NCI-H1048 (cell line): ENCODE results near the gene TNF.

ENCODE experiments used
- DNase-seq: peaks from one replicate; lab custom pipeline; 2025; lab: John Stamatoyannopoulos, UW

Gene TNF

DNA sequence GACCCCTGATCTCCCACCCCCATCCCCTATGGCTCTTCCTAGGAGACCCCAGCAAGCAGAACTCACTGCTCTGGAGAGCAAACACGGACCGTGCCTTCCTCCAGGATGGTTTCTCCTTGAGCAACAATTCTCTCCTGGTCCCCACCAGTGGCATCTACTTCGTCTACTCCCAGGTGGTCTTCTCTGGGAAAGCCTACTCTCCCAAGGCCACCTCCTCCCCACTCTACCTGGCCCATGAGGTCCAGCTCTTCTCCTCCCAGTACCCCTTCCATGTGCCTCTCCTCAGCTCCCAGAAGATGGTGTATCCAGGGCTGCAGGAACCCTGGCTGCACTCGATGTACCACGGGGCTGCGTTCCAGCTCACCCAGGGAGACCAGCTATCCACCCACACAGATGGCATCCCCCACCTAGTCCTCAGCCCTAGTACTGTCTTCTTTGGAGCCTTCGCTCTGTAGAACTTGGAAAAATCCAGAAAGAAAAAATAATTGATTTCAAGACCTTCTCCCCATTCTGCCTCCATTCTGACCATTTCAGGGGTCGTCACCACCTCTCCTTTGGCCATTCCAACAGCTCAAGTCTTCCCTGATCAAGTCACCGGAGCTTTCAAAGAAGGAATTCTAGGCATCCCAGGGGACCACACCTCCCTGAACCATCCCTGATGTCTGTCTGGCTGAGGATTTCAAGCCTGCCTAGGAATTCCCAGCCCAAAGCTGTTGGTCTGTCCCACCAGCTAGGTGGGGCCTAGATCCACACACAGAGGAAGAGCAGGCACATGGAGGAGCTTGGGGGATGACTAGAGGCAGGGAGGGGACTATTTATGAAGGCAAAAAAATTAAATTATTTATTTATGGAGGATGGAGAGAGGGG is 1.9 kb upstream of the TNF start:
- DNase-seq = no peak

DNA sequence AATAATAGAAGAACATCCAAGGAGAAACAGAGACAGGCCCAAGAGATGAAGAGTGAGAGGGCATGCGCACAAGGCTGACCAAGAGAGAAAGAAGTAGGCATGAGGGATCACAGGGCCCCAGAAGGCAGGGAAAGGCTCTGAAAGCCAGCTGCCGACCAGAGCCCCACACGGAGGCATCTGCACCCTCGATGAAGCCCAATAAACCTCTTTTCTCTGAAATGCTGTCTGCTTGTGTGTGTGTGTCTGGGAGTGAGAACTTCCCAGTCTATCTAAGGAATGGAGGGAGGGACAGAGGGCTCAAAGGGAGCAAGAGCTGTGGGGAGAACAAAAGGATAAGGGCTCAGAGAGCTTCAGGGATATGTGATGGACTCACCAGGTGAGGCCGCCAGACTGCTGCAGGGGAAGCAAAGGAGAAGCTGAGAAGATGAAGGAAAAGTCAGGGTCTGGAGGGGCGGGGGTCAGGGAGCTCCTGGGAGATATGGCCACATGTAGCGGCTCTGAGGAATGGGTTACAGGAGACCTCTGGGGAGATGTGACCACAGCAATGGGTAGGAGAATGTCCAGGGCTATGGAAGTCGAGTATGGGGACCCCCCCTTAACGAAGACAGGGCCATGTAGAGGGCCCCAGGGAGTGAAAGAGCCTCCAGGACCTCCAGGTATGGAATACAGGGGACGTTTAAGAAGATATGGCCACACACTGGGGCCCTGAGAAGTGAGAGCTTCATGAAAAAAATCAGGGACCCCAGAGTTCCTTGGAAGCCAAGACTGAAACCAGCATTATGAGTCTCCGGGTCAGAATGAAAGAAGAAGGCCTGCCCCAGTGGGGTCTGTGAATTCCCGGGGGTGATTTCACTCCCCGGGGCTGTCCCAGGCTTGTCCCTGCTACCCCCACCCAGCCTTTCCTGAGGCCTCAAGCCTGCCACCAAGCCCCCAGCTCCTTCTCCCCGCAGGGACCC is 981 bp upstream of the TNF start:
- DNase-seq = no peak

DNA sequence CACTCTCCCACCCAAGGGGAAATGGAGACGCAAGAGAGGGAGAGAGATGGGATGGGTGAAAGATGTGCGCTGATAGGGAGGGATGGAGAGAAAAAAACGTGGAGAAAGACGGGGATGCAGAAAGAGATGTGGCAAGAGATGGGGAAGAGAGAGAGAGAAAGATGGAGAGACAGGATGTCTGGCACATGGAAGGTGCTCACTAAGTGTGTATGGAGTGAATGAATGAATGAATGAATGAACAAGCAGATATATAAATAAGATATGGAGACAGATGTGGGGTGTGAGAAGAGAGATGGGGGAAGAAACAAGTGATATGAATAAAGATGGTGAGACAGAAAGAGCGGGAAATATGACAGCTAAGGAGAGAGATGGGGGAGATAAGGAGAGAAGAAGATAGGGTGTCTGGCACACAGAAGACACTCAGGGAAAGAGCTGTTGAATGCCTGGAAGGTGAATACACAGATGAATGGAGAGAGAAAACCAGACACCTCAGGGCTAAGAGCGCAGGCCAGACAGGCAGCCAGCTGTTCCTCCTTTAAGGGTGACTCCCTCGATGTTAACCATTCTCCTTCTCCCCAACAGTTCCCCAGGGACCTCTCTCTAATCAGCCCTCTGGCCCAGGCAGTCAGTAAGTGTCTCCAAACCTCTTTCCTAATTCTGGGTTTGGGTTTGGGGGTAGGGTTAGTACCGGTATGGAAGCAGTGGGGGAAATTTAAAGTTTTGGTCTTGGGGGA is 754 bp downstream of the TNF start:
- DNase-seq = no peak

DNA sequence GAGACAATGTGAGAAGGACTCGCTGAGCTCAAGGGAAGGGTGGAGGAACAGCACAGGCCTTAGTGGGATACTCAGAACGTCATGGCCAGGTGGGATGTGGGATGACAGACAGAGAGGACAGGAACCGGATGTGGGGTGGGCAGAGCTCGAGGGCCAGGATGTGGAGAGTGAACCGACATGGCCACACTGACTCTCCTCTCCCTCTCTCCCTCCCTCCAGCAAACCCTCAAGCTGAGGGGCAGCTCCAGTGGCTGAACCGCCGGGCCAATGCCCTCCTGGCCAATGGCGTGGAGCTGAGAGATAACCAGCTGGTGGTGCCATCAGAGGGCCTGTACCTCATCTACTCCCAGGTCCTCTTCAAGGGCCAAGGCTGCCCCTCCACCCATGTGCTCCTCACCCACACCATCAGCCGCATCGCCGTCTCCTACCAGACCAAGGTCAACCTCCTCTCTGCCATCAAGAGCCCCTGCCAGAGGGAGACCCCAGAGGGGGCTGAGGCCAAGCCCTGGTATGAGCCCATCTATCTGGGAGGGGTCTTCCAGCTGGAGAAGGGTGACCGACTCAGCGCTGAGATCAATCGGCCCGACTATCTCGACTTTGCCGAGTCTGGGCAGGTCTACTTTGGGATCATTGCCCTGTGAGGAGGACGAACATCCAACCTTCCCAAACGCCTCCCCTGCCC is 1.7 kb downstream of the TNF start:
- DNase-seq = no peak

DNA sequence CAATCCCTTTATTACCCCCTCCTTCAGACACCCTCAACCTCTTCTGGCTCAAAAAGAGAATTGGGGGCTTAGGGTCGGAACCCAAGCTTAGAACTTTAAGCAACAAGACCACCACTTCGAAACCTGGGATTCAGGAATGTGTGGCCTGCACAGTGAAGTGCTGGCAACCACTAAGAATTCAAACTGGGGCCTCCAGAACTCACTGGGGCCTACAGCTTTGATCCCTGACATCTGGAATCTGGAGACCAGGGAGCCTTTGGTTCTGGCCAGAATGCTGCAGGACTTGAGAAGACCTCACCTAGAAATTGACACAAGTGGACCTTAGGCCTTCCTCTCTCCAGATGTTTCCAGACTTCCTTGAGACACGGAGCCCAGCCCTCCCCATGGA is 2.2 kb downstream of the TNF start:
- no peak for DNase-seq

DNA sequence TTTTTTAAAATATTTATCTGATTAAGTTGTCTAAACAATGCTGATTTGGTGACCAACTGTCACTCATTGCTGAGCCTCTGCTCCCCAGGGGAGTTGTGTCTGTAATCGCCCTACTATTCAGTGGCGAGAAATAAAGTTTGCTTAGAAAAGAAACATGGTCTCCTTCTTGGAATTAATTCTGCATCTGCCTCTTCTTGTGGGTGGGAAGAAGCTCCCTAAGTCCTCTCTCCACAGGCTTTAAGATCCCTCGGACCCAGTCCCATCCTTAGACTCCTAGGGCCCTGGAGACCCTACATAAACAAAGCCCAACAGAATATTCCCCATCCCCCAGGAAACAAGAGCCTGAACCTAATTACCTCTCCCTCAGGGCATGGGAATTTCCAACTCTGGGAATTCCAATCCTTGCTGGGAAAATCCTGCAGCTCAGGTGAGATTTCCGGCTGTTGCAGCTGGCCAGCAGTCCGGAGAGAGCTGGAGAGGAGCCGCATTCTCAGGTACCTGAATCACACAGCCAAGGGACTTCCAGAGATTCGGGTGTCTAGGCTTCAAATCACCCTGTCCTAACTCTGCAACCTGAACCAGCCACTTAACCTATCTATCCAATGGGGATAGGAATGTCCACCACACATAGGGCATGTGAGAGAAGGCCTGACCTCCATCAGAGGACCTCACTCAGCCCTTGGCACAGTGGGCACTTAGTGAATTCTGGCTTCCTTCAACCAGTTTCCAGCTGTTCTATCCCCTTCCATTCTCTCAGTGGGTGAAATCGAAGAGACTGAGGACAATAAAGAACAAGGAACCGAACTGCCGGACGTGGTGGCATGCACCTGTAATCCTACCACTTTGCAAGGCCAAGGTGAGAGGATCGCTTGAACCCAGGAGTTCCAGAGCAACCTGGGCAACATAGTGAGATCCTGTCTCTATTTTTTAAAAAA is 3.1 kb downstream of the TNF start:
- DNase-seq = no peak

DNA sequence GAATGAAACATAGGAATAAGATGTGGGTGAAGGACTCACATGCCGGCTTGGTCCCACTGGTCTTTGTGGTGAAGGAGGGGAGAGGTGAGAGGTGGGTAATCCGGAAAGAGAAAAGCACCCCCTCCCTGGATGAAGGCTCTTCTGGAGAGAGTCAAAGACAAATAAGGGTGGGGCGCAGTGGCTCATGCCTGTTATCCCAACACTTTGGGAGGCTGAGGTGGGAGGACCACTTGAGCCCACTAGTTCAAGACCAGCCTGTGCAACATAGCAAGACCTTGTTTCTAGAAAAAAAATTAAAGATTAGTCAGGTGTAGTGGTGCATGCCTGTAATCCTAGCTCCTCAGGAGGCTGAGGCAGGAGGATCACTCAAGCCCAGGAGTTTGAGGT is 3.7 kb downstream of the TNF start:
- DNase-seq = no peak

DNA sequence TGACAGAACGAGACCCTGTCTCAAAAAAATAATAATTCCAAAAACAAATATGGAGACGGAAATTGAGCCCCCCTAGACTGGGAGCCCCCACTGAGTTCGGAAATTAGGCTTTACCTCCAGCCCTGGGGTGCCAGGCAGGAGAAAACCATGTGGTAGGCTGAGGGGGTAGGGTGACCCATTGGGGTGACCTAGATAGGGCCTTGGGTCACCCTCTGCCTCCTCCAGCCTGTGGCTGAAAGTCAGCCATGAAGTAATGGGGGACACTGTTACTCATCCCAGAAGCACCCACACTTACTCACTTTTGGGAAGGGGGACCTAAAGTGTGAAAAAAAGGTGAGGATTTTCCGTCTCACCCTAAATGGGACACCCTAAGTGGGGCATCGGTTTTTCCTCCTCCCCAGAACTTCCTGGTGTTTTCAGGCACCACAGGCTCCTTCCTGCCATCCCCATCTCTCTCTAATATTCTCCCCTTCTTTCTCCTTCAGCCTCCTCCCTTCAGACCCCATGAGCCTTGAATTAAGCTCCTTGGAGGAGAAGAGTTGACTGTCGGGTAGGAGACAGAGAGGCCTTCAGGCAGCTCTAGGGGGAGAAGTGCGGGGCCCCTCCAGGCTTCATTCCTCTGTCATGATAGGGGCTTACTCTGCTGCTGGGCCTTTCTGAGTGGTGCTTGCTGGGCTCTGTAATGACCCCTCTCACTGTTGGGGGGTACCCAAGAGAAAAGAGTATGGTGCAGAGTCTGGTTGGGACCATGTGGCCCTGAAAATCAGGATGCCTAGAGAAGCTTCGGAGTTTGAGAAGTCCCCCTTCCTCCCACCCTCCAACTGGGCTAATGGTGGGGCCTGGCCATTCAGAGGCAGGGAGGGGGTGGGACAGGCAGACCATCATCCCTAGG is 4.4 kb downstream of the TNF start:
- no peak for DNase-seq

DNA sequence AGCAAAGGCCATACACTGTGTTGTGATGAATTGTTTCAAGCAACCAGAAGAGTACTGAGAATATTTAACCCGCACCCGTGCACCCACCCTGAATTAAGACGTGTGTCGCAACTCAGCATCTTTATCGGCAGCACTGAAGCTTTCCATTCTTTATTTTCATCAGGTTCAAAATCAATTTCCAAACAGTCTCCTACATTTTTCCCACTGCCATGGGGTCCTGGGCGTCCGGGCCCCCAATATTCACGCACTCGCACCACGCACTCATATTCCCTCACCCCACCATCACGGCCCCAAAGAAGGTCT is 5.0 kb downstream of the TNF start:
- DNase-seq = no peak

DNA sequence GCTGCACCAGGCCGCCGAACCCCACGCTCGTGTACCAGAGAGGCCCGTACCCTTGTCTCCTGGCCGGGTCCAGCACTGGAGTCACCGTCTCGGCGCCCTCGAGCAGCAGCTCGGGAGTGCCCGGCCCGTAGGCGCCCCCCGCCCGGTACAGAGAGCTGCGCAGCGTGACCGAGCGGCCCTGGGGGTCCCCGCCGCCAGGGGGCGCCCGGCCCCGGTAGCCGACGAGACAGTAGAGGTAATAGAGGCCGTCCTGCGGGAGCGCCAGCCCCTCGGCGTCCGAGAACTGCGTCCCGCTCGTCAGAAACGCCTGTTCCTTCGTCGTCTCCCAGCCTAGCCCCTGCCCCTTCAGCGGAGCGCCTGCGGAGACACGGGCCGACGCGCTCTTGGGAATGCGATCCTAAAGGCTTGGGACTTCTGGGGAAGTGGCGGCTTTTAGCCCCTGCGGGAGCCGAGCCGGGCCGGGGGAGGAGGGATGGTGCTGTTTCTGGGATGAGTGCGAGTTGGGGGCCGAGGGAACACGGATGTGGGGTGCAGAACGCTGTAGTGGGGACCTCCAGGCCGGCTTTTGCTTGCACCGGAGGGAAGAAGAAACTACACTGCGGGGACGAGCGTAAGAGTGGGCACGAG is 5.6 kb downstream of the TNF start:
- peak; percentile 69 for DNase-seq

DNA sequence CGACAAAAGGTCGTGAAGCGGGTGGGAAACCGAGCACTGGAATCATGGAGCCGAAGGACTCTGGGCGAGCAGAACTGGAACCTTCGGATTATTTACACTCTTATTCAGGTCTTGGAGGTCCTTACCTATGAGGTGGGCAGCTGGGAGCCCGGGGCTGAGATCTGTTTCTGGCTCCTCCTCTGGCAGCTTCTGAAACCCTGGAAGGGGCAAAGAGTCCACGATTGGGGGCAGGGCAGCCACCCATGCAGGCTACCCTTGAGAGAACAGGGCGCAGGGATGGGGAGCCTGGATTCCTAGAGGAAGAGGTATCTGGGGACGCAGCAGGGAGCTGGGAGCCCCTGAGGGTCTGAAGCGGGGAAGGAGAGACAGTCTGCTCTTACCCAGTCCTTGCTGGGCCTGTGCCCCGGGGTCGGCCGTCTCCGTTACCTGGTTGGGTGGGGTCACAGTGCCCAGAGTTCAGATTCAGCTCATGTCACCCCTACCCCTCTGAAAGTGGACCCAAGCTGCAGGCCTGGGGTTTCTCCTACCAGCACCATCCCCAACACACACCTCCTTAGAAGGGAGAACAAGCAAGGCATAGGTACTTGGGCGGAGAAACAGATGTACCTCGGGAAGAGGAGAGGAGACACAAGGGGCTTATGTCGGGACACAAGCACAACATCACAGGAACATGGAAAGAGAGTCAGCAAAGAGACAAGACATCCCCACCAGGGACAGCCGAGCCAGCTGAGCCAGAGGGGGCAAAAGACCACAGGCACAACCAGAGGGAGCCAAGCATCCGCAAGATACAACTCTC is 6.3 kb downstream of the TNF start:
- no peak for DNase-seq

DNA sequence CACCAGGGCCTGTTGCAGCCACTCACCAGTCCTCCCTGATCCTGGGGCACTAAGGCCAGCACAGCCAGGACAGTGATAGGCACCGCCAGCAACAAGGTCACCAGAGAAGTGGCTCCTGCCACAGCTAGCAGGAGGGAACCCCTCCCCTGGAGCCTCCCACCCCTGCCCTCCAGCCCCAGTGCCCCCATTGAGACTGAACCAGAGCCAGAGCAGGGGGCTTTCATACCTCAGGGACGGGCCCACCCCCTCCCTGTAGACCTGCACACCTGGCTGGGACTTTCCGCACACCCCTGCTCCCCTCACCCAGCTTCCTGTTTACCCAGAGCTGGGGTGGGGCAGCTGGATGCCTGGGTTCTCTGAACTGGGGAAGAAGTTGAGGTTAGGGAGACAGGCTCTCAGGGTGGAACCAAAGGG is 6.9 kb downstream of the TNF start, which contains the start of gene LTB:
LTB (minus strand) TSS at position 195 of the 414 bp plus-strand sequence; CDS start at position 188, 7 bp downstream.
- DNase-seq = no peak

DNA sequence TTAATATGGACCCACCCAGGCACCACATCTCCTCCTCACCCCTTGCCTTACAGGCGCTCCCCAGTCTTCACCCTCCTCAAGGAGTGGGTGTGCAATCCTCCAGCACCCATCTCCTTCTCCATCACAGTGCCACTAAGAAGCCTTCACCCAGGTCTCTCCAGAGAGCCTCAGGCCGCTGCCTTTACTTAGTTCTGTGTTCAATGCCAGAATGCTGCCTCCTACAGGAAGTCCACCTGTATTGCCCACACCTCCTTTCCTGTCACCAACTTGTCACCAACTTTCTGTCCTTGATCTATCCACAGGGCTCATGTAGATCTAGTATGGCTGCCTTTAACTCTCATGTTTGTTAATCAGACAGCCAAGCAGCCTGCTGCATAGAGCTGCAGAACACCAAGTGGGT is 10.1 kb downstream of the TNF start:
- no peak for DNase-seq

DNA sequence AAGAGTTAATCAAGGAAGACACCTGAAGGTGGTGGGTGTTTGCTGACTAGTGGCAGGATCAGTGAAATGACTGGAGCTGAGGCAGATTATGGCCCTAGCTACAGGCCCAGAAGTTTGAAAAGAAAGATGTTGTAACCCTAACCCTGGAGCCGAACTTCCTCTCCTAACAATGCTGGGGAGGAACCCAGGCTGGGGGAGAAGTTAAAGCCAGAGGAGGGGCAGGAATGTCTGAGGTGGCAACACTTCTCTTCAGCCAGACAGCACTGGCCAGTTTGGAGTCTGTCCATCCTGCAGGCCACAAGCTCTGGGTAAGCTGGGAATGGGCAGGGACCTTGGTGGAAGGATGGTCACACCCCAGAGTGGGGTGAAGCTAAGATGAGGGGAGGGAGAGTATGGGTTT is 10.6 kb downstream of the TNF start, which contains the start of gene LST1:
LST1 (plus strand) TSS at position 270 of the 400 bp plus-strand sequence. CDS start 1,023 bp downstream, outside the sequence.
- no peak for DNase-seq

DNA sequence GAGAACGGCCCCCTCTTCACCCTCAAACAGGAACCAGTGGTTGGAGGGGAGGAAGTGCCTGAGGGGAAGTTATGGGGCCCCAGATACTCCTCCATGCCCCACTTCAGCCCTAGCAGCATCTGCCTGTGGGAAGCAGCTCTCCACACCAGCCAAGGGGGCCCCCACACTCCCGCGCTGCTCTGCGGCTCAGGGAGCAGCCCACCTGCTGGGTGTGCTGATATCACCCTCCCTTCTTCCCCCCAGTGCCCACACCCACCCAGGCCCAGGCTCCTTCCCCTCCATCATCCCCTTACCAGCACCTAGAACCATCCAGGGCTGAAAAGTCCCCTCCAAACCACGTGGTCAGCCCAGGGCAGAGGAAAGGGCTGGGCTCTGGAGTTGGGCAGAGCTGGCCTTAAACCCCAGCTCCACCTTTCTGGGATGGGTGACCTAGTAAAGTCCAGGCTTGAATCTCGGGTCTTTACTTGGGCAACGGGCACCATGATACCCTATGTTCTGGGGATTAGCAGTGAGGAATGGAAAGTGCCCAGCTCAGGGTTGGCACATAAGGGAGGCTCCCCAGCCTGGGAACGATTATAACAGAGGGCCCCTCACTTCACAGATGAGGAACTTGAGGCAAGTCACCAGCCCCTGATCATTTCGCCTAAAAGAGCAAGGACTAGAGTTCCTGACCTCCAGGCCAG is 11.4 kb downstream of the TNF start:
- DNase-seq = no peak

DNA sequence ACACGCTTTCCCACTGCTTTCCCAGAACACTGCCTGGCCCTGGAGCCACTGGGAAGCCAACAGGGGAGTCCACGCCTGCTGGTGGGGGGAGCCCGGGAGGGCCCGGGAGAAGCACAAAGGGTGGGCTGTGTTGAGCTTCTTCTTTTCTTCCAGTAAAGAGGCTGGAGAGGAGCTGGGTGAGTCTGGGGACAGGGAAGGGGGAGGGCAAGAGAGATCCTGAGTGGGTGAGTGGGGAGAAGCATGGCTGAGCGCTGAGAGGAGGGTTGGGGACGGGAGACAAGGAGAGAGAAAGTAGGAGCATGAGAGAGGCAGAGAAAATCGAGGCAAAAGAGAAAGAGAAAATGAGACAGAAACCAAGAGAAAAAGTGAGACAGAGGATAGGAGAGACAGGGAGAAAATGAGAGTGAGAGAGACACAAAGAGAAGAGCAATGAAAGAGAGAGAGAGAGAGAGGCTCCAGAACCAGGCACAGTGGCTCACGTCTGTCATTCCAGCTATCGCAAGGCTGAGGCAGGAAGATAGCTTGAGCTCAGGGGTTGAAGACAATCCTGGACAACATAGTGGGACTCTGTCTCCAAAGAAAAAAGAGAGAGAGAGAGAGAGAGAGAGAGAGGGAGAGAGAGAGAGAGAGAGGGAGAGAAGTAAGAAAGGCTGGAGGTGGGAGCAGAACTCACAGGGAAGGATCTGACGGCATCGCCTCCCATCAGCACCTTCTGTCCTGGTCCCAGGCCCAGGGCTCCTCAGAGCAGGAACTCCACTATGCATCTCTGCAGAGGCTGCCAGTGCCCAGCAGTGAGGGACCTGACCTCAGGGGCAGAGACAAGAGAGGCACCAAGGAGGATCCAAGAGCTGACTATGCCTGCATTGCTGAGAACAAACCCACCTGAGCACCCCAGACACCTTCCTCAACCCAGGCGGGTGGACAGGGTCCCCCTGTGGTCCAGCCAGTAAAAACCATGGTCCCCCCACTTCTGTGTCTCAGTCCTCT is 12.7 kb downstream of the TNF start:
- no peak for DNase-seq
